HCT116 (cell line): ENCODE measurements around the gene ZCCHC2. TPM values are rescaled to one million over a fixed set of nuclear protein-coding genes. Genes with fewer than 3 reads are reported as not detected.

Source experiments
- ATAC-seq: fragments of 200-7000 bp; cut with Tn5 transposase; 2 replicates; pipeline ENCODE4 v1.9.1; 2020; ENCODE audit warnings: mild to moderate bottlenecking, moderate library complexity
- BruUV-seq: library from RNA; stranded (reverse); fragments of 400-500 nt; replicated peaks from 2 replicates; lab custom pipeline; 2021; lab: Mats Ljungman, UMichigan
- CTCF ChIA-PET: fragments of 300-600 bp; sonication (Branson Sonifier 250); formaldehyde crosslinking; loops from one replicate; lab custom pipeline; 2021; ENCODE audit warnings: antibody characterized with exemption; lab: Charles Lee
- POLR2A ChIA-PET: fragments of 300-600, 350-600 bp; sonication (Branson Sonifier 250); formaldehyde crosslinking; loops from one replicate; lab custom pipeline; 2021; ENCODE audit warnings: antibody characterized with exemption; lab: Charles Lee
- RAD21 ChIA-PET, 2 experiments: fragments of 300-600 bp; sonication (Branson Sonifier 250); formaldehyde crosslinking; loops; one replicate each; lab custom pipeline; 2023; ENCODE audit warnings: low total read pairs in 2 of 2; ENCODE audit not compliant: uncharacterized antibody in 2 of 2, unreplicated experiment in 2 of 2, low non-redundant PET in 1 of 2; lab: Charles Lee
- DNase-seq: peaks from one replicate; pipeline ENCODE4 v3.0.0-alpha.2; 2010; ENCODE audit warnings: low read depth, low spot score
- H2AFZ ChIP-seq: fragments of 200-600 bp; shearing (Covaris generic), sonication (generic); 2 replicates; pipeline ENCODE4 v1.6.1; 2017; ENCODE audit warnings: low read depth, mixed run types, mixed read lengths, antibody characterized with exemption, low read length; ENCODE audit not compliant: poor library complexity, severe bottlenecking
- H3K27ac ChIP-seq: 2 replicates; pipeline ENCODE4 v1.5.1; 2012; ENCODE audit warnings: low read depth, low read length
- H3K27me3 ChIP-seq: fragments of 200-600 bp; sonication (generic); 2 replicates; pipeline ENCODE4 v1.6.1; 2016; ENCODE audit warnings: mixed run types, low read length, mixed read lengths; ENCODE audit not compliant: insufficient read depth
- H3K36me3 ChIP-seq, 2 experiments: fragments of 200-500 bp in 1 of 2; fragments of 200-600 bp in 1 of 2; sonication (Bioruptor generic) in 1 of 2; sonication (generic) in 1 of 2; 2 replicates each; pipeline versions ENCODE4 v1.5.1 to v1.6.1; 2014 to 2016; ENCODE audit warnings: low read length in 2 of 2, inconsistent platforms in 1 of 2, mixed read lengths in 1 of 2, mixed run types in 1 of 2; ENCODE audit not compliant: insufficient read depth in 2 of 2, control insufficient read depth in 1 of 2
- H3K4me1 ChIP-seq, 2 experiments: fragments of 200-600 bp in 1 of 2; sonication (generic) in 1 of 2; 2 replicates each; pipeline versions ENCODE4 v1.5.1 to v1.6.1; 2012 to 2017; ENCODE audit warnings: low read length in 2 of 2, inconsistent platforms in 1 of 2, mild to moderate bottlenecking in 1 of 2, mixed read lengths in 1 of 2, mixed run types in 1 of 2, moderate library complexity in 1 of 2; ENCODE audit not compliant: insufficient read depth in 2 of 2, control insufficient read depth in 1 of 2
- H3K4me2 ChIP-seq: fragments of 200-600 bp; sonication (generic); 2 replicates; pipeline ENCODE4 v1.6.1; 2017; ENCODE audit warnings: mixed run types, low read length, mixed read lengths
- H3K4me3 ChIP-seq, 2 experiments: fragments of 200-600 bp in 1 of 2; sonication (generic) in 1 of 2; replicated peaks in 1 of 2; 2 replicates each; pipeline ENCODE4 v1.5.1; 2011 to 2016; ENCODE audit warnings: low read length in 2 of 2, control low read depth in 1 of 2, low read depth in 1 of 2, mild to moderate bottlenecking in 1 of 2, mixed read lengths in 1 of 2, mixed run types in 1 of 2
- H3K79me2 ChIP-seq: fragments of 200-600 bp; sonication (generic); 2 replicates; pipeline ENCODE4 v1.6.1; 2017; ENCODE audit warnings: mild to moderate bottlenecking, mixed run types, low read length, moderate library complexity, mixed read lengths; ENCODE audit not compliant: insufficient read depth
- H3K9ac ChIP-seq: fragments of 200-600 bp; sonication (generic); 2 replicates; pipeline ENCODE4 v1.6.1; 2016; ENCODE audit warnings: low read length, mixed read lengths
- H3K9me2 ChIP-seq: fragments of 200-600 bp; sonication (generic), shearing (Covaris generic); 2 replicates; pipeline ENCODE4 v1.6.1; 2017; ENCODE audit warnings: mixed run types, mild to moderate bottlenecking, moderate library complexity; ENCODE audit not compliant: insufficient read depth
- H3K9me3 ChIP-seq, 2 experiments: fragments of 200-500 bp in 1 of 2; fragments of 200-600 bp in 1 of 2; sonication (Bioruptor generic) in 1 of 2; sonication (generic) in 1 of 2; 2 replicates each; pipeline ENCODE4 v1.6.1; 2014 to 2017; ENCODE audit warnings: low read length in 2 of 2, mixed read lengths in 2 of 2, inconsistent platforms in 1 of 2, low read depth in 1 of 2, mild to moderate bottlenecking in 1 of 2, mixed run types in 1 of 2, moderate library complexity in 1 of 2; ENCODE audit not compliant: control insufficient read depth in 1 of 2, insufficient read depth in 1 of 2
- H4K20me1 ChIP-seq: fragments of 200-600 bp; sonication (generic), shearing (Covaris generic); 2 replicates; pipeline ENCODE4 v1.6.1; 2017; ENCODE audit warnings: mixed run types, mild to moderate bottlenecking, moderate library complexity; ENCODE audit not compliant: insufficient read depth
- CBX3 ChIP-seq: IDR thresholded peaks from 2 replicates; pipeline ENCODE4 v1.6.1; 2012; ENCODE audit warnings: low read depth
- EGR1 ChIP-seq: IDR thresholded peaks from 2 replicates; pipeline ENCODE4 v1.6.1; 2012; ENCODE audit warnings: low read depth
- ELF1 ChIP-seq: IDR thresholded peaks from 2 replicates; pipeline ENCODE4 v1.6.1; 2012; ENCODE audit warnings: low read depth, borderline replicate concordance
- EZH2 ChIP-seq: fragments of 200-600 bp; sonication (generic); IDR thresholded peaks from 2 replicates; pipeline ENCODE4 v1.6.1; 2017; ENCODE audit warnings: antibody characterized with exemption, mixed run types
- EZH2phosphoT487 ChIP-seq: fragments of 200-600 bp; IDR thresholded peaks from 2 replicates; pipeline ENCODE4 v1.6.1; 2018; ENCODE audit warnings: antibody characterized with exemption, borderline replicate concordance
- FOSL1 ChIP-seq: IDR thresholded peaks from 2 replicates; pipeline ENCODE4 v1.6.1; 2012; ENCODE audit warnings: low read depth
- REST ChIP-seq: IDR thresholded peaks from 2 replicates; pipeline ENCODE4 v1.6.1; 2012; ENCODE audit warnings: low read depth
- SP1 ChIP-seq: IDR thresholded peaks from 2 replicates; pipeline ENCODE4 v1.6.1; 2012; ENCODE audit warnings: low read depth
- ZBTB33 ChIP-seq: IDR thresholded peaks from 2 replicates; pipeline ENCODE4 v1.6.1; 2011; ENCODE audit warnings: mild to moderate bottlenecking, low read length, moderate library complexity; ENCODE audit not compliant: insufficient replicate concordance; ENCODE audit errors: extremely low read depth
- ZNF274 ChIP-seq: fragments of 200-500 bp; sonication (Bioruptor generic); IDR thresholded peaks from 2 replicates; pipeline ENCODE4 v1.6.1; 2014; ENCODE audit warnings: mild to moderate bottlenecking, low read depth, low read length, inconsistent platforms
- intact Hi-C: fragments of 100-400 bp; cut with micrococcal nuclease; formaldehyde crosslinking; loops from 2 replicates; pipeline ENCODE4 v1.10.0; 2022
- total RNA-seq: library from RNA; stranded (reverse); gene quantifications from one replicate; pipeline ENCODE4 v1.2.1, GENCODE V29; 2021; ENCODE audit not compliant: unreplicated experiment

The ZCCHC2 gene
- total RNA-seq, 1 experiment from 2014 or later: 17.7 TPM

GRCh38 chr18:62571037-62571436 is 48.2 kb downstream of the ZCCHC2 start:
- no TSS peak for BruUV-seq

GRCh38 chr18:62571648-62572047 is 48.8 kb downstream of the ZCCHC2 start:
- intact Hi-C loops: no loop called here
- ChIA-PET POLR2A (no interaction called here), RAD21 (interaction anchor here in 1 of 2 experiments (0.6 kb wide), 1 partner anchor 190 kb away, joined by 3 read pairs; no protein-coding TSS in a partner anchor), CTCF (no interaction called here)
- Histone ChIP-seq H3K9me3 (no peaks in the 10 kb centered on the region), H3K4me2 (no peak overlapping the region), H3K36me3 (peaks cover 6 to 28% of the 10 kb centered on the region in 2 experiments; a peak in 1 of 4 replicates), H3K9me2 (no peaks in the 10 kb centered on the region), H4K20me1 (no peaks in the 10 kb centered on the region), H3K4me3 (no peak overlapping the region), H2AFZ (no peak overlapping the region), H3K9ac (no peak overlapping the region), H3K27ac (no peak overlapping the region), H3K4me1 (no peaks in the 10 kb centered on the region), H3K27me3 (no peaks in the 10 kb centered on the region), H3K79me2 (no peaks in the 10 kb centered on the region)
- TF ChIP-seq EZH2 (no peak), CBX3 (no peak), ZNF274 (no peak), REST (no peak), ZBTB33 (no peak), SP1 (no peak), FOSL1 (no peak)
- DNase-seq (no peak), ATAC-seq (no peak)
- BruUV-seq: no TSS peak

More at GRCh38 chr18:62571037-62571436, 48.2 kb downstream of the ZCCHC2 start:
- Histone ChIP-seq H2AFZ (no peak overlapping the region), H3K36me3 (peaks cover 6 to 30% of the 10 kb centered on the region in 2 experiments; a peak in 1 of 4 replicates), H3K27ac (no peak overlapping the region), H3K4me1 (no peaks in the 10 kb centered on the region), H3K79me2 (no peaks in the 10 kb centered on the region), H3K9ac (no peak overlapping the region), H3K4me3 (no peak overlapping the region), H3K4me2 (no peak overlapping the region), H3K27me3 (no peaks in the 10 kb centered on the region), H3K9me2 (no peaks in the 10 kb centered on the region), H4K20me1 (no peaks in the 10 kb centered on the region), H3K9me3 (no peaks in the 10 kb centered on the region)
- DNase-seq (no peak), ATAC-seq (no peak)
- intact Hi-C loops: no loop called here
- CTCF ChIA-PET: no interaction called here
- POLR2A ChIA-PET: no interaction called here
- RAD21 ChIA-PET: no interaction called here
- TF ChIP-seq ELF1 (no peak), EGR1 (no peak), ZNF274 (no peak), EZH2phosphoT487 (no peak)
